ENCODE data around the gene DNAJC5. TPM values are rescaled to one million over a fixed set of nuclear protein-coding genes. Genes with fewer than 3 reads are reported as not detected.

DNAJC5 gene
- total RNA-seq, 1 experiment from 2014 or later: 124 TPM

DNA sequence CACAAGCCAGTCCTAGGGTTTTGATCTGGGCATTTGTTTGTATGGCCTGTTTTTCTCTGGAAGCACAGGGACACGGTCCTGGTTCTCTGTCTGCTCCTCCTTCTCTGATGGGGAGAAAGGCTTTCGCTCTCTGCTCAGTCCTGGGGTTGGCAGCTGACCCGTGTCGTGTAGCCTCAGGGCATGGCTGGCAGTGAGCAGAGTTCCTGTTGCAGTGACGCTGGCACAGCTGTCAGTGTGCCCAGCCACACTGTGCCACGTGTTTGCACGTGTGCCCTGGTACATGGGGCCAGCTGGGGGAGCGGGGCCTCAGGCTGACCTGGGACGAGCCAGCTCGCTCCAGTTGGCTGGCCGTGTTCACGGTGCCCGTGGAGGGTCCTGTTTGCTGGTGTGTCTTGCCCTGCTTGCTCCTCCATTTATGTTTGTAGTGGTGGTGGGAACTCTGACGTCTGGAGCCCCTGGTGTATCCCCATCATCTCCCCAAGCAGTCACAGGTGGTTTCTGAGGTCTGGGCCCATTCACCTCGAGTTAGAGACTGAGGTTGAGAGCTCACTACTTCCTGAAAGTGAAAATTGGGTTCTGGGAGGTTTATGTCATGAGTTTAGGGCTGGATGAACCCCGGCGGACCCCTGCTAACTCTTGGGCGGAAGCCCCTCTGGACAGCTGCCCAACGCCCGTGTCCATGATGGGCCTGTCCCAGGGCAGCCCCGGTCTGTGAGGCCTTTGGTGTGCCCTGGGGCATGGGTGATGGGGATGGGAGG, 10.2 kb upstream of the DNAJC5 start:
- no peaks in the 10 kb centered on the region for H3K27me3 ChIP-seq (replicated peaks; ENCODE audit: control insufficient read depth, insufficient read depth, low read length)
- BruUV-seq (replicated peaks): no TSS peak
- Mint-ChIP-seq H3K4me1 (ENCODE audit: low read depth, unreplicated experiment) (no peaks in the 10 kb centered on the region), H3K27ac (ENCODE audit: unreplicated experiment) (no peak overlapping the region), H3K4me3 (ENCODE audit: unreplicated experiment) (no peak overlapping the region), H3K36me3 (ENCODE audit: insufficient read depth, unreplicated experiment) (peaks cover 93% of the 10 kb centered on the region), H3K9me3 (ENCODE audit: unreplicated experiment) (no peaks in the 10 kb centered on the region), H3K27me3 (ENCODE audit: insufficient read depth, unreplicated experiment) (no peaks in the 10 kb centered on the region)
- no peak overlapping the region for H3K4me3 ChIP-seq (ENCODE audit: low read depth, low read length)
- 0 out of 2 replicates have a peak, but pooled peaks cover 8% of the 10 kb centered on the region for H3K4me1 ChIP-seq
- ChIA-PET POLR2A (no interaction called here), CTCF (no interaction called here)
- no peaks in the 10 kb centered on the region for H3K9me3 ChIP-seq
- intact Hi-C loops (cut with micrococcal nuclease; ENCODE audit: unreplicated experiment): no loop called here
- DNase-seq: no peak
- TF ChIP-seq CTCF (IDR thresholded peaks at IDR 0.05; ENCODE audit: insufficient read depth in 1 of 2, low read depth in 1 of 2, low read length in 1 of 2, severe bottlenecking in 1 of 2, unreplicated experiment in 1 of 2): no peak
- H3K36me3 ChIP-seq (ENCODE audit: control insufficient read depth, insufficient read depth, low read length): peaks cover 23% of the 10 kb centered on the region

GRCh38 chr20:63885264-63886053, 9.5 kb upstream of the DNAJC5 start:
- no peak overlapping the region for H3K4me3 Mint-ChIP-seq (ENCODE audit: unreplicated experiment)
- no peaks in the 10 kb centered on the region for H3K4me1 Mint-ChIP-seq (ENCODE audit: low read depth, unreplicated experiment)
- H3K36me3 Mint-ChIP-seq (ENCODE audit: insufficient read depth, unreplicated experiment): peaks cover 97% of the 10 kb centered on the region
- Histone ChIP-seq H3K4me3 (ENCODE audit: low read depth, low read length) (no peak overlapping the region), H3K27me3 (replicated peaks; ENCODE audit: control insufficient read depth, insufficient read depth, low read length) (no peaks in the 10 kb centered on the region), H3K36me3 (ENCODE audit: control insufficient read depth, insufficient read depth, low read length) (peaks cover 23% of the 10 kb centered on the region), H3K9me3 (no peaks in the 10 kb centered on the region), H3K4me1 (peaks cover 12% of the 10 kb centered on the region; the same call in 1 of the 2 replicates)
- no peaks in the 10 kb centered on the region for H3K9me3 Mint-ChIP-seq (ENCODE audit: unreplicated experiment)
- BruUV-seq (replicated peaks): no TSS peak
- TF ChIP-seq CTCF (IDR thresholded peaks at IDR 0.05; ENCODE audit: insufficient read depth in 1 of 2, low read depth in 1 of 2, low read length in 1 of 2, severe bottlenecking in 1 of 2, unreplicated experiment in 1 of 2): no peak
- peak in 1 of 2 experiments; percentile 47 for DNase-seq
- CTCF ChIA-PET: no interaction called here
- POLR2A ChIA-PET: no interaction called here
- no peak overlapping the region for H3K27ac Mint-ChIP-seq (ENCODE audit: unreplicated experiment)
- intact Hi-C loops (cut with micrococcal nuclease; ENCODE audit: unreplicated experiment): no loop called here
- no peaks in the 10 kb centered on the region for H3K27me3 Mint-ChIP-seq (ENCODE audit: insufficient read depth, unreplicated experiment)

DNA sequence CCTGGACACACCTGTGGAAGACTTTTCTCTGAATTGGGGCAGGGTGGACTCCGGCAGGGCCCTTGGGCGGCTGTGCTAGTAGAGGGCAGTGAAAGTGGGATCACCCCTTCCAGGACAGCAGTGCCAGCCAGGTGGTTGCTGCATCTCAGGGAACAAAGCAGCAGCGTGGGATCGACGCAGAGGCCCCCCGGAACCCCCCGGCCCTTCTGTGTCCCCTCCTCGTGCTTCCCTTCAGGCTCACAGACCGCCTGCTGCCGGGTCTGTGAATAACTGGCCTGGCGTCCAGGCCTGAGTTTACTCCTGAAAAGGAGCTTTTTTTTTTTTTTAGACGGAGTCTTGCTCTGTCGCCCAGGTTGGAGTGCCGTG, 8.9 kb upstream of the DNAJC5 start:
- ChIA-PET CTCF (no interaction called here), POLR2A (no interaction called here)
- Mint-ChIP-seq H3K27ac (ENCODE audit: unreplicated experiment) (no peak overlapping the region), H3K4me1 (ENCODE audit: low read depth, unreplicated experiment) (no peaks in the 10 kb centered on the region), H3K9me3 (ENCODE audit: unreplicated experiment) (no peaks in the 10 kb centered on the region), H3K27me3 (ENCODE audit: insufficient read depth, unreplicated experiment) (no peaks in the 10 kb centered on the region), H3K4me3 (ENCODE audit: unreplicated experiment) (no peak overlapping the region), H3K36me3 (ENCODE audit: insufficient read depth, unreplicated experiment) (peaks cover 97% of the 10 kb centered on the region)
- H3K9me3 ChIP-seq: no peaks in the 10 kb centered on the region
- peaks cover 25% of the 10 kb centered on the region for H3K36me3 ChIP-seq (ENCODE audit: control insufficient read depth, insufficient read depth, low read length)
- H3K4me3 ChIP-seq (ENCODE audit: low read depth, low read length): no peak overlapping the region
- no peak for DNase-seq
- no peak for TF ChIP-seq CTCF (IDR thresholded peaks at IDR 0.05; ENCODE audit: insufficient read depth in 1 of 2, low read depth in 1 of 2, low read length in 1 of 2, severe bottlenecking in 1 of 2, unreplicated experiment in 1 of 2)
- BruUV-seq (replicated peaks): no TSS peak
- H3K4me1 ChIP-seq: peaks cover 12% of the 10 kb centered on the region; the same call in 1 of the 2 replicates
- intact Hi-C loops (cut with micrococcal nuclease; ENCODE audit: unreplicated experiment): no loop called here
- no peaks in the 10 kb centered on the region for H3K27me3 ChIP-seq (replicated peaks; ENCODE audit: control insufficient read depth, insufficient read depth, low read length)
